HG03060 (cell line): Measurements from ENCODE around the gene SLC9C2.
A peak's percentile ranks its signal among the peaks of the same experiment; 100 is the strongest.
"Not testable (repeated sequence)": the region's sequence is repeated elsewhere in the genome, so short reads cannot be mapped to it uniquely, and the experiment has no call there.

Experiments
- ATAC-seq: cut with Tn5 transposase; IDR thresholded peaks from one replicate; pipeline ENCODE4 v1.9.1; 2021; ENCODE audit warnings: low read depth, moderate number of reproducible peaks; ENCODE audit not compliant: unreplicated experiment

The SLC9C2 gene

DNA sequence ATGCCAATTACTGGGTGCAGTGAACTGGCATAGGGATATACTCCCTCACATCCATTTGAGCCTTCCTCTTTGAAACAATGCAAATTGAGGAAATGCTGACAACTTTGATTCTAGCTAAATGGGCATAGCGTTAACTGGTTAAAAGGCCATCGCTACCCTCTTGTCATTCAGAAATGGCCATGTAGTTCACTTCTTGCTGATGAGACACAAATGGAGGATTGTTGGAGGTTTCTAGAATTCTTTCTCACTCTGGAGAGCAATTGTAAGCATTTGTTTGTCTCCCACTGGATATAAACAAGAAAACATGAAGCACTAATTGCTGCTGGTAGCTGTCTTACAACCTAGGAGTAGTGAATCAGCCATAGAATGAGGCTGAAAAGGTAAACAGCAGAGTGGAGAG lies 111.4 kb downstream of the SLC9C2 start:
- ATAC-seq: no peak

- no peak for ATAC-seq
Observed at GRCh38 chr1:173489929-173490328, 112.9 kb downstream of the SLC9C2 start.

- no peak for ATAC-seq
Observed at GRCh38 chr1:173489149-173489600, 113.7 kb downstream of the SLC9C2 start.

GRCh38 chr1:173488001-173488400 lies 114.9 kb downstream of the SLC9C2 start:
- ATAC-seq: no peak

DNA sequence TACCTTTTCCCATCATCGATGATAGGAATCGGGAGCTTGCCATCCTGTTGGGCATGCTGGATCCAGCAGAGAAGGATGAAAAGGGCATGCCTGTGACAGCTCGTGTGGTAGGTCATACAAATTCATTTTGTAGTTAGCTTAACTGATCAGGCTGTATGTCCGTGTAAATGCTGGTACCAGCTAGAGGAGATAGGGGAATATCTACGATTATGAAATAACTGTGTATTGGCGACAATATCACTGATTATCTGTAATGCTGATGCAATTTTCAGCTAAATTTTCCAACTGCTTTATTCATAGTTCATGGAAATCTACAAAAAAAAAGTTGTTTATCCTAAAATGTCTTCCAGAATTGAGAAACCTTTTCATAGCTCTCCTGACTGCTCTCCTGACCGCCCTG lies 117.5 kb downstream of the SLC9C2 start:
- no peak for ATAC-seq

- no peak for ATAC-seq
Observed at GRCh38 chr1:173484276-173484675, 118.6 kb downstream of the SLC9C2 start.

- ATAC-seq: no peak
Observed at GRCh38 chr1:173482683-173483082, 120.2 kb downstream of the SLC9C2 start.

DNA sequence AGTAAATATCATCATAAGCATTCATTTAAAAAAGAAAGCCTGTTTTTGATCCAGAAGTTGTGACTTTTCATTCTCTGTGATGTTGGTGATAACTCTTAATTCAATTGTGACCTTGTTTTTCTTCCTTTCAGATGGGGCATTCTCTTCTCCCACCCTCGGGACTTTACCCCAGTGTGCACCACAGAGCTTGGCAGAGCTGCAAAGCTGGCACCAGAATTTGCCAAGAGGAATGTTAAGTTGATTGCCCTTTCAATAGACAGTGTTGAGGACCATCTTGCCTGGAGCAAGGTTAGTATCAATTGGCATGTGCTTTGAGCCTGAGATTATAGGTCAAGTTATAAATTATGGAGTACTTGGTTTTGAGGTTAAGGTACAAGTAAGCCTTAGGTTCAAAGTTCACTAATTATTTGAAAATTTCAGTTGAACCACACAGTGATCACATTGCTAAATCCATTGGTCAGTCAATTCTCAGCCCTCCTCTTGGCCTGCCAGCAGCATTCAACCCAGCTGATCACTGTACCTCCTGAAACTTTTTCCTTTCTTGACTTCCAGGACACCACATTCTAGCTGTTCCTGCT lies 121.6 kb downstream of the SLC9C2 start:
- ATAC-seq: no peak

- no peak for ATAC-seq
Observed at GRCh38 chr1:173479649-173480048, 123.2 kb downstream of the SLC9C2 start.

GRCh38 chr1:173478094-173478674 lies 124.7 kb downstream of the SLC9C2 start:
- no peak for ATAC-seq

DNA sequence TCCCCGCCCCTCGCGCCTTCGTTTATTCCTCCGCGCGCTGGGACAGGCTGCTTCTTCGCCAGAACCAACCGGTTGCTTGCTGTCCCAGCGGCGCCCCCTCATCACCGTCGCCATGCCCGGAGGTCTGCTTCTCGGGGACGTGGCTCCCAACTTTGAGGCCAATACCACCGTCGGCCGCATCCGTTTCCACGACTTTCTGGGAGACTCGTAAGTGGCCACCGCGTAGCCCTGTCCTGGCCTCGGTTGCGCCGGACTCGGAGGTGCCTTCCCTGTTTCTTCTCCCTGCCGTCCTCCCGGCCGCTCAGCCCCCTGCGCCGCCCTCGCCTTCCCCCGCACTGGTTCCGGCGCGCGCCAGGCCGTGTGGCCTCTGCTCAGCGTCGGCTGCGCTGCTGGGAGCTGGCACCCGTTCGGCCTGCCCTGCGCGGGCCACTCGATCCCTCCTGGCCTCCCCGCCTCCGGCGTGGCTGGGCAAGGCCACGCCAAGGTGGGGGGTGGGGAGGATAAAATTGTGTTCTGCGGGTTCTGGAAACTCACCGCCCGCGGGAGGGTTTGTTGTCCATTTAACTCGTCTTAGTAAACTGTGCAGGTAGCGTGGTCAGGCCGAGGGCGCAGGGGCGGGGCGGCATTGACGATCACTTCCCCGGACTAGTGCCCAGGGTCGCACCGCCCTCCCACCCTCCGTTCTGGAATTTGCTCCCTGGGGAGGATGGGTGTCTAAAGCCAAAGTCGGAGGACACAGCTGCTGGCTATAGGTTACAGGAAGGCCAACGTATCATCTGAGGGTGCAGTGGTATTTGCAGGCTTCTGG lies 125.4 kb downstream of the SLC9C2 start, which contains the start of gene PRDX6:
TSS of gene PRDX6 (plus strand) at position 50 of the 808 bp plus-strand sequence. CDS start at position 113, 63 bp downstream.
- peak; percentile 23 for ATAC-seq

DNA sequence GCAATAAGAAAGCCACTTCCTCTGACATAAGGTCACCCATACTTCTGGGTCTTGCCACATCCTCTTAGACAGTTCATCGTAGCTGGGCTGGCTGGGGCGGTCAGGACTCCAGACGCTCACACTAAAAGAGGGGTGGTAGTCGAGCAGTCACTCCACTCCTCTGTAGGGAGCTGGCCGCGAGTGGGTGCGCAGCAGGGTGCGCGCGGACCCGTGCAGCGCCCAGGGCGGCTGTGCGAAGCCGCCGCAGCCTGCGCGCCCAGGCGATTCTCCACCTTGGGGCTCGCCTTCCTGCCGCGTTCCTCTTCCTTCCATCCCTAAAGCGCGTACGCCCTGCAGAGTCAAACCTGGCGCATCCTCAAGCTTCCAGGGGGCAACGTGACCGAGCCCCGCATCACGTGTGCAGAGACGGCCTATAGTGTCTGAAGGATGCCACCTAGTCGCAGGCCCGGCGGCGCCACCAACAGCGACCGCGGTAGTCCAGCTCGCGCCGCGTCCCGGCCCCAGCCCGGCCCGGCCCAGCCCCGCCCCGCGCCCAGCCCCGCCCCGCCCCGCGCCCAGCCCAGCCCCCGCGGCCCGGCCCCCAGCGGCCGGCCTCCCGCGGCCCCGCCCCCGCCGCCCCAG lies 126.1 kb downstream of the SLC9C2 start:
- ATAC-seq: peak; percentile 83

DNA sequence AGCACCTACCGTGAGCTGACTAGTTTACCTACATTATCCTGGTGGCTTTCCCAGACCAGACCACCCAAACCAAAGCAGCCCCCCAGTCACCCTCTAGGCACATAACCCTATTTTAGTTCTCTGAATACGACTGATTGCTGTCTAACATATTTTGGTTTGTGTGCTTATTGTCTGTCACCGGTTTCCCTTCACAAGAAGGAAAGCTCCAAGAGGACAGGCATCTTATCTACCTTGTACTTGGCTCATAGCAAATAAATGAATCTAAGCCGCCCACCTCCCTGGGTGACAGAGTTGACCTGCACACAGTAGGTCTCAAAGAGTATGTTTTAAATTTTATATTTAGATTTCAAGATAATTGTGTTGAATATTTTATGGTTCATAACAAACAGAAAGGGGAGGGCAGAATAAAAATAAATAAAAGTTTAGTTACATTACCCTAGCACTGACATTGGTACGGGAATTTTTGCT lies 126.6 kb downstream of the SLC9C2 start:
- ATAC-seq: no peak

DNA sequence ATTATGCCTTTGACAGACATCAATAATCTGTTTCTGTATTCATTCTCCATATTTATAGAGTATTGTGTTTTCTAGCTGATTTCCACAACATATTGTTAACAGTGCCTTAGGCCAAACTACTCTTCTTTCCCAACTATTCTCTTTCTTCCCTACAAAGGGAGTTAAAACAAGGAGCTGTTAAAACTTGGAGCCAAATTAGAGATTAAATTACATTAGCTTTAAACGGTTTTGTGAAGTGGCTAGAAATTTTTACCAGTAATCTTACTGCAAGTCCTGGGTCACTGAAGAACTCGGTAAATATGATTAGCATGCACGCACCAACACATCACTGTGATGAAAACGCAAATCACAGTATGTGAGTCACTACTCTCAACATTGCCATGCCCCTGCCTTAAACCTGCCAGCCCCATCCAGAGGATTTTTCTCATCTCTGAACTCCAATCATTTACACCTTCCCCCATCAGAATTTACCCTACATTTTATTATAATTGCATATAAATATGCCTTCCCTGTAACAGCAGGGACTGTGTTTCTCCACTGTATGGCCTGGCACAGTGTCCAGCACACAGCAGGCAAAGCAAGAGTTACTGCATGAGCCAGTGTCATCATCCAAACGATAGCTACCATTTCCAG lies 127.2 kb downstream of the SLC9C2 start:
- ATAC-seq: no peak

DNA sequence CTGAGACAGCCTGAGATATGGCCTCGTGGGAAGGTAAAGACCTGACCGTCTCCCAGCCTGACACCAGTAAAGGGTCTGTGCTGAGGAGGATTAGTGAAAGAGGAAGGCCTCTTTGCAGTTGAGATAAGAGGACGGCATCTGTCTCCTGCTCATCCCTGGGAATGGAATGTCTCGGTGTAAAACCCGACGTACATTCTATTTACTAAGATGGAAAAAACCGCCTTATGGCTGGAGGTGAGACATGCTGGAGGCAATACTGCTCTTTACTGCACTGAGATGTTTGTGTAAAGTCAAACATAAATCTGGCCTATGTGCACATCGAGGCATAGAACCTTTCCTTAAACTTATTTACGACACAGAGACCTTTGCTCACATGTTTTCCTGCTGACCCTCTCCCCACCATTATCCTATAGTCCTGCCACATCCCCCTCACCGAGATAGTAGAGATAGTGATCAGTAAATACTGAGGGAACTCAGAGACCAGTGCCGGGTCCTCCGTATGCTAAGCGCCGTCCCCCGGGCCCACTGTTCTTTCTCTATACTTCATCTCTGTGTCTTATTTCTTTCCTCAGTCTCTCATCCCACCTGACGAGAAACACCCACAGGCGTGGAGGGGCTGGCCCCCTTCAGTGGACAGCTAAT lies 128.0 kb downstream of the SLC9C2 start:
- not testable (repeated sequence) for ATAC-seq

- ATAC-seq: no peak
Observed at GRCh38 chr1:173474097-173474779, 128.6 kb downstream of the SLC9C2 start.

DNA sequence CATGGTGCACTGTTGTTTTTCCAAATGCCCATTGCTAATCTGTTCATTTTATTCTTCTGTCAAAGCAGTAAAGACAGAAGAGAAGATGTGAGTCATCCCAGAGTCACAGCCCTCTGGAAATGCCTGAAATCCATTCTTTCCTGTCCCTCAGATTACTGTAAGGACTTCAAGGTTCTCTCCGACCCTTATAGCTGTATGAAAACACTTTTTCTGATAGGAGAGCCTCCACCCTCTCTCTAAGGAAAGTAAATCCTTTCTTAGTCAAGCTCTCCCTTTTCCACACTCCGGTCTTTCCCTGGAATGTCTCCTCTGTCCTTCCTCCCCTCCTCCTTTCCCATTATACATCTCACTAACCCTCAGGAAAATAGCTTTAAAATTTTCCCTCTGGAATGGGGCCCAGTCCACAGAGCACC lies 129.3 kb downstream of the SLC9C2 start:
- no peak for ATAC-seq

- no peak for ATAC-seq
Observed at GRCh38 chr1:173470608-173471007, 132.3 kb downstream of the SLC9C2 start.

- no peak for ATAC-seq
Observed at GRCh38 chr1:173469656-173470055, 133.2 kb downstream of the SLC9C2 start.

- no peak for ATAC-seq
Observed at GRCh38 chr1:173467426-173467825, 135.4 kb downstream of the SLC9C2 start.
